Vagina (tissue), 2 donors: ENCODE data around the gene SPSB3.

Experiments
- POLR2A ChIP-seq, 2 donors: fragments of 450-650 bp; IDR thresholded peaks; one replicate each; pipeline ENCODE4 v1.6.1; 2017; ENCODE audit warnings: antibody characterized with exemption in 2 of 2, mild to moderate bottlenecking in 2 of 2, moderate library complexity in 2 of 2
- TF ChIP-seq, protein P1 (sequence below), 3 experiments: fragments of 450-650 bp in 2 of 3; fragments of 200-600 bp in 1 of 3; sonication (generic) in 1 of 3; IDR thresholded peaks; one replicate each; pipeline ENCODE4 v1.5.1; 2017 to 2019; ENCODE audit warnings: antibody characterized with exemption in 3 of 3, mild to moderate bottlenecking in 2 of 3, moderate library complexity in 2 of 3

DNA sequence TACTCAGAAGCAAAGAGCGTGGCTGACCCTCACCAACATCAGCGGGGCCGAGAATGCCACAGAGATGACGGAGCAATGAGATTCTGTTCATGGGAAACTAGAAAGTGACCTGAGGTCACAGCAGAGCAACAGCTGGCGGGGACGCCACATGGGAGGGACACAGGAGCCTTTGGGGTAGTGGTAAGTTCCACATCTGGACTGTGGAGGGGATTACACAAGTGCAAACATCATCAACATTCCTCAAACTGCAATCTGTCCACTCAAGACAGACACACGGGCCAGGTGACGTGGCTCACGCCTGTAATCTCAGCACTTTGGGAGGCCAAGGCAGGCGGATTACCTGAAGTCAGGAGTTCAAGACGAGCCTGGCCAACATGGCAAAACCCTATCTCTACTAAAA is 33.1 kb upstream of the SPSB3 start:
- TF ChIP-seq, protein P1, sequence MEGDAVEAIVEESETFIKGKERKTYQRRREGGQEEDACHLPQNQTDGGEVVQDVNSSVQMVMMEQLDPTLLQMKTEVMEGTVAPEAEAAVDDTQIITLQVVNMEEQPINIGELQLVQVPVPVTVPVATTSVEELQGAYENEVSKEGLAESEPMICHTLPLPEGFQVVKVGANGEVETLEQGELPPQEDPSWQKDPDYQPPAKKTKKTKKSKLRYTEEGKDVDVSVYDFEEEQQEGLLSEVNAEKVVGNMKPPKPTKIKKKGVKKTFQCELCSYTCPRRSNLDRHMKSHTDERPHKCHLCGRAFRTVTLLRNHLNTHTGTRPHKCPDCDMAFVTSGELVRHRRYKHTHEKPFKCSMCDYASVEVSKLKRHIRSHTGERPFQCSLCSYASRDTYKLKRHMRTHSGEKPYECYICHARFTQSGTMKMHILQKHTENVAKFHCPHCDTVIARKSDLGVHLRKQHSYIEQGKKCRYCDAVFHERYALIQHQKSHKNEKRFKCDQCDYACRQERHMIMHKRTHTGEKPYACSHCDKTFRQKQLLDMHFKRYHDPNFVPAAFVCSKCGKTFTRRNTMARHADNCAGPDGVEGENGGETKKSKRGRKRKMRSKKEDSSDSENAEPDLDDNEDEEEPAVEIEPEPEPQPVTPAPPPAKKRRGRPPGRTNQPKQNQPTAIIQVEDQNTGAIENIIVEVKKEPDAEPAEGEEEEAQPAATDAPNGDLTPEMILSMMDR (IDR thresholded peaks at IDR 0.05): no peak
- TF ChIP-seq POLR2A (IDR thresholded peaks at IDR 0.05): no peak
